Tongue (tissue), 3 donors: ENCODE data around the gene PCBD2. TPM values are rescaled to one million over a fixed set of nuclear protein-coding genes. Genes with fewer than 3 reads are reported as not detected.

Source experiments
- DNase-seq: peaks from one replicate; pipeline ENCODE4 v3.0.0-alpha.2; 2015
- small RNA-seq: library from RNA; depleted of rRNA; stranded (forward); fragments of <200 nt; gene quantifications from one replicate; pipeline ENCODE3, GENCODE V24; 2014; ENCODE audit warnings: low replicate concordance
- total RNA-seq: library from RNA; depleted of rRNA; stranded (reverse); fragments of >200 nt; gene quantifications from one replicate; pipeline ENCODE4 v1.2.3, GENCODE V29; 2014

The PCBD2 gene
- total RNA-seq, 1 donor from 2014 or later: 16.3 TPM

DNA sequence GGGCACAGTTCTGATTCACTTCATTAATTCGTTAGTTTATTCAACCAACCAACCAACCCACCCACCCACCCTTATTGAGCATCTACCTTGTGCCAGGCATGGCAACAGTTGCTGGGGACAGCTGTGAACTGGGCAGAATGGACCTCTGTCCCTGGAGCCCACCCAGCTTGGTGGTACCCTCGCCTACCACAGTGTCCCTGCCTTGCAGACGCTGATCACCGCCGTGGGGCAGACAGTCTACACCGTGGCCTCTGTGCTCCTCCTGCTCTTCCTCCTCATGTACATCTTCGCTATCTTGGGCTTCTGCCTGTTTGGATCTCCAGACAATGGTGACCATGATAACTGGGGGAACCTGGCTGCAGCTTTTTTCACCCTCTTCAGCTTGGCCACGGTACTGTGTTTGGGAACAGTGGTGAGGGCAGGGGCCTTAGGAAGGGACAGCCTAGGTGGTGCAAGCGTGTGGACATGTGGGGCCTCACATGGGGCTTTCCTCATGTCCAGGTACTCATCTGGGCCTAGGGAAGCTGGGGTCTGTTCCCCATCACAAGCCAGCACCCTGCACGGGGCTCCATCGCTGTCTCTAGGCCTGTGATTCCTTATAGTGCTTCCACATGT lies 102.9 kb downstream of the PCBD2 start:
- DNase-seq: no peak

DNA sequence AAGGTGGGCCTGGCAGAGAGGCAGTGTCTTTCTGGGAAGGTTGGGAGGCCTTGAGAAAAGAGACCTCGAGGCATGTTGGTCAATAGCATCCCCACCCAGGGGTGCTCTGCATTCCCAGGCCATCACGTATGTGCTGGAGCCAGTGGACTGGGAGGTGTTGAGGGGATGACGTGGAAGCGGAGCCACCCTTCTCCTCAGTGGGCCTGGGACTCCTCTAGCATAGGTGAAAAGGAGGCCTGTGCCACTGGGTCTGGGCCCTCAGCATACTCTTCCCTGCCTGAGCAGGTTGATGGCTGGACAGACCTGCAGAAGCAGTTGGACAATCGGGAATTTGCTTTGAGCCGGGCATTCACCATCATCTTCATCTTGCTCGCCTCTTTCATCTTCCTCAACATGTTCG lies 103.6 kb downstream of the PCBD2 start:
- DNase-seq: no peak

DNA sequence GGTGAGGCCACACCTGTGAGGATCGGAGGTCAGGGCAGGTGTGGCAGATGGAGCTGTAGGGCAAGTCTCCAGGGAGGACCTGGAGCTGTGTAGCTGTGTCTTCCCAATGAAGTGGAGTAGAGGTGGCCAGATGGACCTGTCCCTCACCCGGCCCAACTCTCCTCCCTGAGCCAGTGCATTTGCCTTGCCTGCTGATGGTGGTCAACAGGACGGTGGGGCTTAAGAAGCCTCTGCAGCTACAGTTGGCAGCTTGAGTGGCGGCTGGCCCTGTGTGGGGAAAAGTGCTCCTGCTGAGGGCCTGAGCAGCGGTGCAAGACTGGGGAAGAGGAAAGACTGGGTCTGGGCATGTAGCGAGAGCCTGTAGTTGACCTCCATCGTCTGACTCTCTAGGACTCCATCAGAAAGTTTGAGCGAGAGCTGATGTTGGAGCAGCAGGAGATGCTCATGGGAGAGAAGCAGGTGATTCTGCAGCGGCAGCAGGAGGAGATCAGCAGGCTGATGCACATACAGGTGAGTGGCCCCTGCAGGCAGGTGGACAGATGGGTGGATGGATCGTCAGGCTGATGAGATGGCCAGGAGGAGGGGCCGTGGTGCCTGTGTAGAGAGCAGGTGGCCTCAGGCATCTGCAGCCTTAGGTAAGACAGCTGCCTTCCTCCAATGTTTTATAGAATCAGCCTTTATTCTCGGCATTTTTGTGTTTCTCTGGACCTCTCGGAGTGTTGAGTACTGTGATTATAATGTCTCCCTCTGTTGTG lies 104.2 kb downstream of the PCBD2 start:
- no peak for DNase-seq

DNA sequence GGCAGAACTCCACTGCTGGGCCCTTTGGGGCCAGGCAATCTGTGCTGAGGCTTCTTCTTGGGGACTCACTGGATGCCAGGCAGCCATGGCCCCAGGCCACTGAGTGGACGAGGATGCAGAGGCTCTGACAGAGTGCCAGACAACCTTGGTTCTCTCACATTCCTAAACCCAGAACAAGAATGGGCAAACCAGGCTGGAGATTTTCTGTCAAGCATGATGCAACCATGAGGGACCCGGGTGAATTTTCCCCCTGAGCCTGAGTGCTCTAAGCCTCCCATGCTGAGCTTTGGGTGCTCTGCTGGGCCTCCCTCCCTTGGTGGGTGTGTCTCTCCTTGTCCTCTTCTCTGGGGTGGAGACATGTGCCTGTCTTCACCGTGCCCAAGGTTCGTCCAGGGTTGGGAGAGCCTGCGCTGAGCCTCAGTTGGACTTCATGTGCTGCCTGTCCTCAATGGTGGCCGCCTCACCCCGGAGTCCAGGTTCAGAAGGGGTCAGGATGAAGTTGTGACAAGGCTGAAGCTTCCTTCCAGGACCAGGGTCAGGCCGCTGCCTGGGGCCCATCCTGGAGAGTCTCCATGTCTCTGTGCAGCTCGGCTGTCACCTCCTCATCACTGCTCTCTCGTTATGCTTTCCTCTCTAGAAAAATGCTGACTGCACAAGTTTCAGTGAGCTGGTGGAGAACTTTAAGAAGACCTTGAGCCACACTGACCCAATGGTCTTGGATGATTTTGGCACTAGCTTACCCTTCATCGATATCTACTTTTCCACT lies 105.0 kb downstream of the PCBD2 start:
- DNase-seq: no peak

DNA sequence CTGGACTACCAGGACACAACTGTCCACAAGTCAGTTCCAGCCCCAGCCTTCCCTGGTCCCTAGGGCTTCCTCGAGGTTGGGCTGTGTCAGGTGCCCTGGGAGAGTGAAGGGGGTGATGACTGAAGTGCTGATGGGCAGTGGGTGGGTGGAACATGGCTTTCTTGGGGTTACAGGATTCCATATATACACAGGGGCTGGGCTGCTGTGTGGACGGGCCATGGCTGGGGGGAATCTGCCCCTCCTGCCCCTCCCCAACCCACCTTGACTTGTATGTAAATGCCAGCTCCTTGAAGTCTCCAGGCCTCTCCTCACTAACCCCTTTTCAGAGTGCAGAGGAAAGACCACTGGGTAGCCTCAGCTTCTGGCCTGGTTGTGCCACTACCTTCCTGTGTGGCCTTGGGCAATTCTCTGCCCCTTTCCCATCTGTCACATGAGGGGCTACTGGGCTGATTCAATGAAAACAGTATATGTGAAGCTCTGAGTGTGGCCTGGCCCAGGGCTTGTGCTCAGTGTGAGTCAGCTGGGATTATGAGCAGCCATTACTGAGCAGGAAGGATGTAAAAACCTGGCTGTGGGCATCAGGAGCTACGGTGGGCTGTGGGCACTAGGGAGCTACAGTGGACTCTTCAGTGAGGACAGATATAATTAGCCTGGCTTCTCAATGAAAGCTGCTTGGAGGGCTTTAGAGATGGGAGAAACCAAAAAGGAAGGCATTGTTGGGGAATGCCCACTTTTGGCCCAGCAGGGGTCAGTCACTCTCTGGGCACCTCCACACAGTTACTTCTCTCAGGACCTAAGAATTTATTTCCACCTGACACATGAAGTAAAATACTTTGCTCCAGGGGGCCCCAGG lies 105.8 kb downstream of the PCBD2 start:
- peak; percentile 8 for DNase-seq

DNA sequence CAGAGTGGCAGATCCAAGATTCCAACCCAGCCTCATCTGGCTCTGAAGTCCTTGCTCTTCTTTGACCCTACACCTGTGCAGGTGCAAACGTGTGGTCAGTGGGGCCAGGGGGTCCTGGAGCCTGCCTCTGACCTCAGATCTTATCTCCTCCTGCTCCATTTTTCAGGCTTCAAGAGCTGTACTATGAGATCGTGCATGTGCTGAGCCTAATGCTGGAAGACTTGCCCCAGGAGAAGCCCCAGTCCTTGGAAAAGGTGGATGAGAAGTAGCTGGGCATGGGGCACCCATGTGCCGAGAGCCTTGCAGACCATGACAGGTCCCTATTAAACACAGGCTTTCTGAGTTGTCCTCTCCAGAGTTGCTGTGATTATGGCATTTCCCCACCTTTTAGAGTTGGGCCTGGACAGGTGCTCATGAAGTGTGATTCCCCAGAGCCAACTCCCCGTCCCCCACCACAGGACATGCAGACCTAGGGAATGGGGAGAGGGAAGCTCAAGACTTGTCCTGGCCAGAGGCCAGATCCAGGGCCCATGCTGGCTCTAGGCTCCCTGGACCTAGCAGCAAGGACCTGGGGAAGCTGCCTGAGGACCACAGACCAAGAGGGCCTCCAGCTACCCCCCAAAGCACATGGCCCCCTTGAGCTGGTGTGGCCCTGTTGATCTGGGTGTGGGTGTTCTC lies 106.6 kb downstream of the PCBD2 start:
- DNase-seq: no peak

DNA sequence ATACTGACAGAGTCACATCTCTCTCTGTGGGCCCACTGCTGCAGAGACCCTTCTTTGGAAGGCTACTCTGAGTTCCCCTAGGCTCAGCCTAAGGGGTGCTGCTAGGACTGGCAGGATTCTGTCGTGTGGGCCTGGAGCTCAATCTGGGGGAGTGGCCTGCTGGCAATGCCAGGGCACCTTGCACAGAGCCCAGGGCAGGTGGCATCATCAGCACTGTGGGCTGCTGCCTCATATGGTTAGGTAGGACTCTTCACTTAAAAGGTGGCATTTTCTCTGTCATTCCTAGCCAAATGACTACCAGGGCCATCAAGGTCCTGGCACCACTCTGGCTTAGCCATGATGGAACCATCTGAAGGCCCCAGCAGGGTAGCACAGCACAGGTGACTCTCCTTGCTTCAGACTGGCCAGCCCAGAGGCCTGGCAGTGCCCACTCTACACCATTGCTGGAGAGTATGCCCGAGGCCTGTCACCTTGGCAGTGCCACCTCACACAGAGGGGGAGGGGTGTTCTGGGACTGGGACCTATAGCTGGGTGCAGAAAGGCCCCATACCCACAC lies 107.2 kb downstream of the PCBD2 start:
- DNase-seq: no peak

Small RNA genes lying within 50 kb of the gene (small RNA-seq; reads per million reads assigned to genes)
- not detected for gene MIR4461
- not detected for gene MTND3P25
- gene MTND4LP30: not detected

Other genes with a start within 250 kb of the PCBD2 start
- 26.9 TPM for gene CAMLG, start 166.6 kb upstream of the PCBD2 start, total RNA-seq
- gene DDX46, start 146.4 kb upstream of the PCBD2 start, total RNA-seq: 53.6 TPM
- 74.9 TPM for gene C5orf24, start 59.2 kb upstream of the PCBD2 start, total RNA-seq
- 104 TPM for gene TXNDC15, start 30.8 kb upstream of the PCBD2 start, total RNA-seq
- not detected for gene CATSPER3, start 62.8 kb downstream of the PCBD2 start, total RNA-seq
- gene PITX1, start 129.1 kb downstream of the PCBD2 start, total RNA-seq: 93.7 TPM